Loucy (cell line): ENCODE data around the gene MTA1.

Experiments
- EZH2phosphoT487 ChIP-seq: fragments of 200-600 bp; IDR thresholded peaks from 2 replicates; pipeline ENCODE4 v1.6.1; 2018; ENCODE audit warnings: antibody characterized with exemption, mild to moderate bottlenecking, moderate library complexity, borderline replicate concordance
- TF ChIP-seq, protein P1 (sequence below): fragments of 200-600 bp; sonication (generic); conservative IDR thresholded peaks from 2 replicates; pipeline ENCODE4 v1.5.1; 2014; ENCODE audit warnings: mild to moderate bottlenecking, antibody characterized with exemption, low read length

DNA sequence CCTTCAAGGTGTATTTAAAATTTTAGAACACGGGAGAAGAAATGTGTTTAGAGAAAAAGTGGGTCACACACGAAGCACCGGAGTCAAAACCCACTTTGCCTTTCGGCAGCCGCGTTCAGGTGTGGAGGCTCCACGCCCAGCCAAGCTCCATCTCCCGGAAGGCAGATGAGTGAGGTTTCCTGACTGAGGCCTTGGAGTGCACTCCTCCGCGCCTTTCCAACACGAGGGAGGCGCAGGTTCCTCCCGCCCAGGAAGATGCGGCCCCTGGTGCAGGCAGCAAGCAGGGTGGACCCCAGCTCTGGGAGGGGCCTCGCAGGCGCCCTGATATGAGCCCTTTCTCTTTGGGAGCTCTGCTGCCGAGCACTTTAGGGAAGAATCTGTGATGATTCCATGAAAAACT lies 22.5 kb downstream of the MTA1 start:
- TF ChIP-seq, protein P1, sequence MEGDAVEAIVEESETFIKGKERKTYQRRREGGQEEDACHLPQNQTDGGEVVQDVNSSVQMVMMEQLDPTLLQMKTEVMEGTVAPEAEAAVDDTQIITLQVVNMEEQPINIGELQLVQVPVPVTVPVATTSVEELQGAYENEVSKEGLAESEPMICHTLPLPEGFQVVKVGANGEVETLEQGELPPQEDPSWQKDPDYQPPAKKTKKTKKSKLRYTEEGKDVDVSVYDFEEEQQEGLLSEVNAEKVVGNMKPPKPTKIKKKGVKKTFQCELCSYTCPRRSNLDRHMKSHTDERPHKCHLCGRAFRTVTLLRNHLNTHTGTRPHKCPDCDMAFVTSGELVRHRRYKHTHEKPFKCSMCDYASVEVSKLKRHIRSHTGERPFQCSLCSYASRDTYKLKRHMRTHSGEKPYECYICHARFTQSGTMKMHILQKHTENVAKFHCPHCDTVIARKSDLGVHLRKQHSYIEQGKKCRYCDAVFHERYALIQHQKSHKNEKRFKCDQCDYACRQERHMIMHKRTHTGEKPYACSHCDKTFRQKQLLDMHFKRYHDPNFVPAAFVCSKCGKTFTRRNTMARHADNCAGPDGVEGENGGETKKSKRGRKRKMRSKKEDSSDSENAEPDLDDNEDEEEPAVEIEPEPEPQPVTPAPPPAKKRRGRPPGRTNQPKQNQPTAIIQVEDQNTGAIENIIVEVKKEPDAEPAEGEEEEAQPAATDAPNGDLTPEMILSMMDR = no peak
- TF ChIP-seq EZH2phosphoT487 = no peak
